Hepatocyte (in vitro differentiated cells): ENCODE results near the gene PRMT1. TPM values are rescaled to one million over a fixed set of nuclear protein-coding genes. Genes with fewer than 3 reads are reported as not detected.

ENCODE experiments used
- DNase-seq: peaks from one replicate; pipeline ENCODE4 v3.0.0-alpha.2; 2016; ENCODE audit warnings: low spot score
- H2AFZ ChIP-seq: fragments of 200-600 bp; sonication (generic); 2 replicates; pipeline ENCODE4 v1.6.0; 2016; ENCODE audit warnings: antibody characterized with exemption, mild to moderate bottlenecking
- H3K27ac ChIP-seq: fragments of 200-600 bp; sonication (generic); 2 replicates; pipeline ENCODE4 v1.5.1; 2016; ENCODE audit warnings: mild to moderate bottlenecking
- H3K27me3 ChIP-seq: fragments of 200-600 bp; sonication (generic); 2 replicates; pipeline ENCODE4 v1.6.1; 2016
- H3K36me3 ChIP-seq: fragments of 200-600 bp; sonication (generic); replicated peaks from 2 replicates; pipeline ENCODE4 v1.5.1; 2016; ENCODE audit warnings: low read depth; ENCODE audit not compliant: insufficient read depth
- H3K4me1 ChIP-seq: fragments of 200-600 bp; sonication (generic); 2 replicates; pipeline ENCODE4 v1.5.1; 2016; ENCODE audit warnings: mild to moderate bottlenecking, moderate library complexity; ENCODE audit not compliant: insufficient read depth
- H3K4me2 ChIP-seq: fragments of 200-600 bp; sonication (generic); 2 replicates; pipeline ENCODE4 v1.6.0; 2016
- H3K4me3 ChIP-seq: fragments of 200-600 bp; sonication (generic); 2 replicates; pipeline ENCODE4 v1.5.1; 2016; ENCODE audit warnings: mild to moderate bottlenecking
- H3K79me2 ChIP-seq: fragments of 200-600 bp; sonication (generic); 2 replicates; pipeline ENCODE4 v1.6.0; 2017; ENCODE audit warnings: mild to moderate bottlenecking
- H3K9me2 ChIP-seq: fragments of 200-600 bp; sonication (generic); replicated peaks from 2 replicates; pipeline ENCODE4 v1.6.0; 2017; ENCODE audit warnings: mild to moderate bottlenecking; ENCODE audit not compliant: insufficient read depth
- H3K9me3 ChIP-seq: fragments of 200-600 bp; sonication (generic); 2 replicates; pipeline ENCODE4 v1.5.1; 2016; ENCODE audit warnings: low read depth, mild to moderate bottlenecking
- H4K20me1 ChIP-seq: fragments of 200-600 bp; sonication (generic); 2 replicates; pipeline ENCODE4 v1.6.0; 2016; ENCODE audit warnings: mild to moderate bottlenecking; ENCODE audit not compliant: insufficient read depth, poor library complexity, severe bottlenecking
- EZH2 ChIP-seq: fragments of 200-600 bp; sonication (generic); IDR thresholded peaks from 2 replicates; pipeline ENCODE4 v1.6.1; 2016; ENCODE audit warnings: antibody characterized with exemption, mild to moderate bottlenecking, borderline replicate concordance
- EZH2phosphoT487 ChIP-seq: fragments of 200-600 bp; sonication (generic); IDR thresholded peaks from one replicate; pipeline ENCODE4 v1.6.1; 2018; ENCODE audit warnings: antibody characterized with exemption, mild to moderate bottlenecking, low read depth, moderate library complexity; ENCODE audit not compliant: unreplicated experiment, severe bottlenecking
- WGBS: methylation state at CpG from one replicate; pipeline ENCODE4 v1.1.6; 2016; ENCODE audit warnings: low lambda C conversion rate; ENCODE audit errors: missing lambda C conversion rate; 5-methylcytosine and 5-hydroxymethylcytosine counted together
- polyA plus RNA-seq: library from polyadenylated mRNA; unstranded; fragments of >200 nt; fragmentation: Nextera tagmentation; extraction: Ambion mirVana; gene quantifications from 2 replicates; pipeline ENCODE4 v1.2.1, GENCODE V29; 2016
- total RNA-seq: library from RNA; depleted of rRNA; stranded (reverse); fragments of >200 nt; gene quantifications from 2 replicates; pipeline ENCODE4 v1.2.3, GENCODE V29; 2014
- TF ChIP-seq, protein P1 (sequence below): fragments of 200-600 bp; sonication (generic); IDR thresholded peaks from 2 replicates; pipeline ENCODE4 v1.5.1; 2016; ENCODE audit warnings: antibody characterized with exemption, mild to moderate bottlenecking; ENCODE audit not compliant: poor library complexity

The PRMT1 gene
- total and polyA plus RNA-seq, 2 experiments from 2014 or later = 180 to 189 TPM

DNA sequence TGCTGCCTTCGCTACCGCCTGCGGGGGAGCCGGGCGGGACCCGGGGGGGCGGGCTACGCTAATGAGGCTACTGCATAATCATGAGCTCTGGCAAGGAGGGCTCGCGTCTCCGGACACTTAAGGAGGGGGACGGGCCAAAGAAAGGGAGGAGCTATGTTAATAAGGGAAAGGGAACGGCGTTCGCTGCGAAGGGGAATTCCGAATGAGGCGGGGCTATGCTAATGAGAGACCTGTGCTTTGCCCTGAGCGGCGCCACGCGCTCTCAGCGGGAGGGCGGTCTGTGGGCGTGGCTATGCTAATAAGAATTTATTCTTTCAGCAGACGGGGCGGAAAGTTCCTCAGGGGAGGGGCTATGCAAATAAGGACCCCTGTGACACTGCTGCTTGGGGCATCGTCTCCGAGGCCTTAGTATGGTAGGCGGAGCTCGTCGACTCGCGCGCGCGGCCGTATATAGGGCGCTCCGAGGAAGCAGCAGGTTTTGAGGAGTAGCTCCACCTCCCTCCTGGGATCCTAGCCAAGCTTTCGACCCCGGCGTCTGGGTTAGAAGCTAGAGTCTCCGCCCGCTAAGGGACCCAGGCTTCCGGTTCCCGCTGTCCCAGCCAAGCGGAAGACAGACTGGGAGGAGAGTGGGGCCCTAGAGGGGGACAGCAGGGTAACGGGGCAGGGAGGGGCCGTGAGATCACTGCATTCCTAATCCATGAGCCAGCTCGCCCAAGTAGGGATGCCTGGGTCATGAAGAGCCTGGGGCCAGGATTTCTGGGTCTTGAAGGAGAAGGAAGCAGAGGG, 36.8 kb upstream of the PRMT1 start, which contains the start of gene RRAS:
Gene RRAS, minus strand, starts transcription at position 31 of the 786 bp plus-strand sequence. CDS start 45 bp downstream, outside the sequence.
- peaks cover 38% of the 10 kb centered on the region for H3K4me1 ChIP-seq
- H3K27ac ChIP-seq = peak within 1 kb of the TSS; percentile 100
- no peaks in the 10 kb centered on the region for H3K27me3 ChIP-seq
- no peak for TF ChIP-seq EZH2phosphoT487
- TF ChIP-seq, protein P1, sequence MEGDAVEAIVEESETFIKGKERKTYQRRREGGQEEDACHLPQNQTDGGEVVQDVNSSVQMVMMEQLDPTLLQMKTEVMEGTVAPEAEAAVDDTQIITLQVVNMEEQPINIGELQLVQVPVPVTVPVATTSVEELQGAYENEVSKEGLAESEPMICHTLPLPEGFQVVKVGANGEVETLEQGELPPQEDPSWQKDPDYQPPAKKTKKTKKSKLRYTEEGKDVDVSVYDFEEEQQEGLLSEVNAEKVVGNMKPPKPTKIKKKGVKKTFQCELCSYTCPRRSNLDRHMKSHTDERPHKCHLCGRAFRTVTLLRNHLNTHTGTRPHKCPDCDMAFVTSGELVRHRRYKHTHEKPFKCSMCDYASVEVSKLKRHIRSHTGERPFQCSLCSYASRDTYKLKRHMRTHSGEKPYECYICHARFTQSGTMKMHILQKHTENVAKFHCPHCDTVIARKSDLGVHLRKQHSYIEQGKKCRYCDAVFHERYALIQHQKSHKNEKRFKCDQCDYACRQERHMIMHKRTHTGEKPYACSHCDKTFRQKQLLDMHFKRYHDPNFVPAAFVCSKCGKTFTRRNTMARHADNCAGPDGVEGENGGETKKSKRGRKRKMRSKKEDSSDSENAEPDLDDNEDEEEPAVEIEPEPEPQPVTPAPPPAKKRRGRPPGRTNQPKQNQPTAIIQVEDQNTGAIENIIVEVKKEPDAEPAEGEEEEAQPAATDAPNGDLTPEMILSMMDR = no peak
- no peak for TF ChIP-seq EZH2
- WGBS = under 1% methylated on average over 43 of the region's 51 CpGs
- peak within 1 kb of the TSS; percentile 79 for H3K4me2 ChIP-seq
- DNase-seq = peak; percentile 100
- no peaks in the 10 kb centered on the region for H3K9me3 ChIP-seq
- H4K20me1 ChIP-seq = peaks cover 9% of the 10 kb centered on the region
- H3K36me3 ChIP-seq = no peaks in the 10 kb centered on the region
- no peaks in the 10 kb centered on the region for H3K9me2 ChIP-seq
- H3K79me2 ChIP-seq = peaks cover 32% of the 10 kb centered on the region
- H2AFZ ChIP-seq = no peak within 1 kb of the TSS
- H3K4me3 ChIP-seq = peak within 1 kb of the TSS; percentile 22

DNA sequence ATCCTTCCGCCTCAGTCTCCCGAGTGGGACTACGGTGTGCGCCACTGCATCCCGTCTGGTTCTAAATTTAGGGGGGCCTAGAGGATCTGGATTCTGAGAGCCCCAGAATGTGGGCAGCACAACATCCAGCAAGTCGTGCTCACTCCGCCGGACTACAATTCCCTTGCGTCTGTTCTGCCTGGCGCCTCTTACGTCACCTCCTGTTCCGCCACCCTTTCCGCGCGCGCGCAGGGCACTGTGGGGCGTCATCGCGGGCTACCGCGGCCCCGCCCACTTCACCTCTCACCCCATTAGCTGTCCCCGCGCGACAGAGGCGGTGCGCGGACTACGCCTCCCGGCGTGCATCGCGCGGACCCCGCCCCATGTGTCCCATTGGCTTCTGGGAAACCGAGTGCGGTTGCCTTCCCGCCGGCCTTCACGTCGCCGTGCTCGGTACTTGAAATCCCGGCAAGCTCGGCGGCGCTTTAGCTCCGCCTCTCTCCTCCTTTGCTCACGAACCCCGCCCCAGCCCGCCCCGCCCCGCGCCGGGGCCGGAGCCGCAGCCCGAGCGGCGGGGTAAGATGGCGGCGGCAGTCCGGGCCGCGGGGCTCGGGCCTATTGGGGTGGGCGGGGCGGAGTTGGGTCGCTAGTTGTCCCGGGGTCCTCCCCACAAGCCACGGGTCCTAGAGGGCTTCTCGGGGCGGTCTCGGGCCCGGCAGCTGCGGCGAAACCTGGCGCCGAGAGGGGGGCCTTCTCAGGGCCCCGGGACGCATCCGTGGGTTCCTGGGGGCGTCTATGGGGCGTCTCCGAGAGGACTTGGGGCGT, 35.2 kb upstream of the PRMT1 start, which contains the start of gene SCAF1:
Gene SCAF1, plus strand, starts transcription at position 522 of the 804 bp plus-strand sequence. CDS start 2,818 bp downstream, outside the sequence.
- Histone ChIP-seq H3K79me2 (peaks cover 48% of the 10 kb centered on the region), H3K36me3 (no peaks in the 10 kb centered on the region), H3K9me3 (no peaks in the 10 kb centered on the region), H2AFZ (peak within 1 kb of the TSS; percentile 39), H3K27me3 (no peaks in the 10 kb centered on the region), H3K4me1 (peaks cover 38% of the 10 kb centered on the region), H3K27ac (peak within 1 kb of the TSS; percentile 100), H3K4me3 (peak within 1 kb of the TSS; percentile 75), H3K9me2 (no peaks in the 10 kb centered on the region), H3K4me2 (peak within 1 kb of the TSS; percentile 94), H4K20me1 (peaks cover 9% of the 10 kb centered on the region)
- DNase-seq = peak; percentile 100
- WGBS = 2% methylated on average over 35 of the region's 87 CpGs
- TF ChIP-seq EZH2 (no peak), EZH2phosphoT487 (no peak)
- TF ChIP-seq, protein P1 = no peak

DNA sequence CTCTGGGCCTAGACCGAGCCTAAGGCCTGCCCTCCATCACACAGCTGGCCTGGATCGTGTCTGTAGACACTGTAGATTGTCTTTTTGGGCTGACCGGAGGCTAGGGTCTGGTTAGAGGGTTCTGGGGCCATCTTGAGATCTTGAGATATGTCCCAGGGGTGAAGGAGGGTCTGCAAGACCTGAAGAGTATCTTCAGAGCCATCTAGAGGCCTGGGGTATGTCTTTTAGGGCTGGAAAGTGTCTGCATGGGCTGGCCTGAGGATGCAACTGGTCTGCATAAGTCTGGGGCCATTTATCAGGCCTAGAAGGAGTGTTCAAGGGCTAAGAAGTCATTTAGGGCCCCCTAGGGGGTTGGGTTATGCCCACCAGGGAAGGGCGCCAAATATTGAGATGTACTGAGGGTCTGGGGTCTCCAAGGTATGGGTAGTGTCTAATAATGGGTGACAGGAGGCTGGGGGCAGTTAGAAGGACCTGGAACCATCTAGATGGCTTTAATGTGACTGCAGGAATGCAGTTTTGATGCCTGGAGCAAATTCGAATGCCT, 34.5 kb upstream of the PRMT1 start:
- TF ChIP-seq, protein P1 = no peak
- TF ChIP-seq EZH2 = no peak
- no peak for TF ChIP-seq EZH2phosphoT487
- no peaks in the 10 kb centered on the region for H3K27me3 ChIP-seq
- H2AFZ ChIP-seq = peak overlapping the region; percentile 39
- H3K4me1 ChIP-seq = peaks cover 38% of the 10 kb centered on the region
- H3K9me2 ChIP-seq = no peaks in the 10 kb centered on the region
- 18% methylated on average over 5 of the region's 5 CpGs for WGBS
- no peaks in the 10 kb centered on the region for H3K9me3 ChIP-seq
- peak overlapping the region; percentile 95 for H3K27ac ChIP-seq
- peak overlapping the region; percentile 94 for H3K4me2 ChIP-seq
- no peaks in the 10 kb centered on the region for H3K36me3 ChIP-seq
- DNase-seq = no peak
- peaks cover 9% of the 10 kb centered on the region for H4K20me1 ChIP-seq
- peak overlapping the region; percentile 75 for H3K4me3 ChIP-seq
- peaks cover 54% of the 10 kb centered on the region for H3K79me2 ChIP-seq
